Measurements from ENCODE around the gene BTRC.

GRCh38 chr10:101311185-101312066 lies 42.5 kb upstream of the BTRC start:
- no peak for TF ChIP-seq POLR2A (IDR thresholded peaks at IDR 0.05)
- no peak for TF ChIP-seq CTCF (IDR thresholded peaks at IDR 0.05)

Measured in sigmoid colon (tissue), 3 donors.